GM18907 (cell line): ENCODE measurements around the gene RCOR1.

Source experiments
- ATAC-seq: cut with Tn5 transposase; IDR thresholded peaks from one replicate; pipeline ENCODE4 v1.9.1; 2021; ENCODE audit warnings: mild to moderate bottlenecking, moderate library complexity; ENCODE audit not compliant: unreplicated experiment

The RCOR1 gene

GRCh38 chr14:102708494-102708893 lies 116.0 kb downstream of the RCOR1 start:
- no peak for ATAC-seq

GRCh38 chr14:102711207-102711606 lies 118.8 kb downstream of the RCOR1 start:
- no peak for ATAC-seq

DNA sequence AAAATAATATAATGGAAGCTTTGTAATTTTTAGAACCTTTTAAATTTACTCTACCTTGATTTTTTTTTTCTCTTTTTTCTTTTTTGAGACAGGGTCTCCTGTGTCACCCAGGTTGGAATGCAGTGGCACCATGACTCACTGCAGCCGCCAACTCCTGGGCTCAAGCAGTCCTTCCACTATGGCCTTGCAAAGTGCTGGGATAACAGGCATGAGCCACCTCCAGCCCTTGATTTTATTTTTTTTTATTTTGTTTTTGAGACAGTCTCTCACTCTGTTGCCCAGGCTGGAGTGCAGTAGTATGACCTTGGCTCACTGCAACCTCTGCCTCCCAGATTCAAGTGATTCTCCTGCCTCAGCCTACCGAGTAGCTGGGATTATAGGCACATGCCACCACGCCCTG lies 119.5 kb downstream of the RCOR1 start:
- no peak for ATAC-seq

DNA sequence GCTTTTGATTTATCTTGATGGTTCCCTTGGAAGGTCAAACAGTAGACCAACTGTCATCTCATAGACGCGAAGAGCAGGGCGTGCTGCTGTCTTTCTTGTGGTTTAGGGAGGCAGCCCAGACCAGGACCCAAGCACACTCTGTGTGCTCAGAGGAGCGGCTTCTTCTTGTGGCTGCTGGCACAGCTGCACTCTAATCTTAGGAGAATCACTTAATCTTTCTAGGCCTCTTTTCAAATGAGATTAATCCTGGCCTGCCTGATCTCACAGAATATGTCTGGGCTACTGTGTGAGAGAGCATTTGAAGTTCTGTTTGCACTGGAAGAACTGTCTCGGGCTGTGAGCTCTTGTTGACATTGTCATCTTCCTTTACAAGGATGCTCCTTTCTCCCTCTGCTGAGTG lies 124.8 kb downstream of the RCOR1 start:
- no peak for ATAC-seq

DNA sequence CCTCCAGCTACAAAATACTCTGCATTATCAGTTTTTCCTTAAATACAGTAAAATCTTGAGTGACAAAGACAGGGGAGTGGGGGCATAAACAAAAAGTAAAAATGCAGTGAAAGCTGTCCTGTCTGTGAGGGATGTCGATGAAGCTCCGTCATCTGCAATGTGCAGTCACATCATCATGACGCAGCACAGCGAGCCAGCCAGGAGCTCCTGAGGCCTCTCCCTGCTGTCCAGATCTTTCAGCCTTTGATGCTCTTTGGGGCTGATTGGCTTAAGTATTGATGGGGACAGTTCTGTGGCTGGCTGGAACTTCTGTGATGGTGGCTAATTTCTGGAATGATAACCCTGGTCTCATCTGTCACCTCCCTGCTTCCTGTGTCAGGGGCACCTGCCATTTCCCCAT lies 130.2 kb downstream of the RCOR1 start:
- no peak for ATAC-seq

GRCh38 chr14:102723650-102724049 lies 131.2 kb downstream of the RCOR1 start:
- no peak for ATAC-seq

DNA sequence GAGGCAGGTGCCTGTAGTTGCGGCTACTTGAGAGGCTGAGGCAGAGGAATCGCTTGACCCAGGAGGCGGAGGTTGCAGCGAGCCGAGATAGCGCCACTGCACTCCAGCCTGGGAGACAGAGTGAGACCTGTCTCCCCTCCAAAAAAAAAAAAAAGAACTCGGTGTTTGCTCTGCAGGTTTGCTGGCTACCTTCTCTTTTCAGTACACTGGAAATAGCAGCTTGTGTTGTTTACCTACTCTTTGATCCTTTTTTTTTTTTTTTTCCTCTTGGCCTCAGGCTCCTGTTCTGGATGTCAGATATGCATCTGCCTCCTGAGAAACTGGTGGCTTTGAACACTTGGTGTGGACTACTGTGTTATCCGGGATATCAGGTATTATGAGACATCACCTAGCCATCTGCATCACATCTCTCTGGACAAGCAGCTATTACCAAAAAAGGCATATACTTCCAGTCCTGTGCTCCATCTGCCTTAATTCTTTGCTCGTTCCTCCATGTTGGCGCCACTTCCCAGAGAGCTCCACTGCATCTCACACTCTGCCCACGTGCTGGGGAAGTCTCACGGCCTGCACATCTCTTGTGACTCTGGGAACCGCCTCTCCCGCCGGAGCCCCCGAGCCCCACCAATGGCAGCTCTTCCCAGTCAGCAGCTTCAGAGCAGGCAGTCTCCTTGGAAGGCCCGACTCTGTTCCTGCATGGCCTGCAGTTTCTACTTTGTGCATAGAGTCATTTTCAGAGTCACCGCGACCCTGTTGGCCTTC lies 133.9 kb downstream of the RCOR1 start:
- ATAC-seq: no peak

DNA sequence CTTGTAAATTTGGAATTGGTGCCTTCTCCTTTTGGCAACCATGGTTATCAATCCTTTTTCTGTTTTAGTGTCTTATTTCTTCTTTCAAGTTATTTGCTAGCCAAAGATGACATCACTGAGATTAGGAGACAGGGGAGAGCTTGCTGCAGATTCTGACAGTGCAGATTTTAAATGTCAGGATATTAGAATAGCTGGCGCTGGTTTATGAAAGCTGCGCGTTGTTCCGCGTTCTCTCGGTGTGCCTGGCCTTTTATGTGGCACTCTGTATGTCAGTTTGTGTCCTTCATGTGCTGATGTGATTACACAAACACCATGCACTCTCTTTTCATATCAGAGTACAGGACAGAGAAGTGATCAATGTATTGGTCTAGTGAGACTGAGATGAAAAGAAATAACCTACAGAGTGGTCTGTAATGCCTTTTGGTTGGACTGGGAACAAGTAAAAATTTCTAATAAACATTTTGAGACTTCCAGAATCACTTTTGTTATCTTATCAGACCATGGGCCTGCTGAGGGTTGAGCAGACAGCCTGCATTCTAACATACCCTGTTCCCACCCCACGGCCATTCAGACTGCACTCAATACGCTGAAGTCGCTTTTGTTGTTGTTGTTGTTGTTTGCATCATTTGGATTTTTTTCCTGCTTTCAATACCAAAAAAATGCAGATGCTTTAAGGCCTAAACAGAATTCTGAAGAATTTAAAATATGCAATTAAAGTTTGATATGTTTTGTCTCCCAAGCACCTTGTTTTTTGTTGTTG lies 135.1 kb downstream of the RCOR1 start:
- no peak for ATAC-seq

DNA sequence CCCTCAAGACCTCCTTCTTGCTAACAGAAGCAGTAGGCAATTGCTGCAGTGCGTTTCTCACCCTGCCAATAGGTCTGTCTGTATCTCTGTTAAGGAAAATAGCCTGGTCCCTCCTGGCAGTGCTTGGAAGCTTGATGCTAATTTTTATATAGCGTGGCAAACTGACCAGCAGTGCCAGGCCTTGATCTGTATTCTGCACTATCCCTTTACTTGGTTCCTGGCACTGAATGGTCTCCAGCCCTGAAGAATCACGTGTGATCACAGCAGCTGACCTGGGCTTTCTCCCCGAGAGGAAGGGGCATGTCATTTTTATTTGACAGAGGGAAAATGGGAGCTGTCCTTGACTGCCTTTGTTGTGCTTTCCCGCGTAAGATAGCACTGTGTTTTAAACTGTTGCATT lies 136.1 kb downstream of the RCOR1 start:
- ATAC-seq: no peak

GRCh38 chr14:102729268-102729667 lies 136.8 kb downstream of the RCOR1 start:
- ATAC-seq: no peak

DNA sequence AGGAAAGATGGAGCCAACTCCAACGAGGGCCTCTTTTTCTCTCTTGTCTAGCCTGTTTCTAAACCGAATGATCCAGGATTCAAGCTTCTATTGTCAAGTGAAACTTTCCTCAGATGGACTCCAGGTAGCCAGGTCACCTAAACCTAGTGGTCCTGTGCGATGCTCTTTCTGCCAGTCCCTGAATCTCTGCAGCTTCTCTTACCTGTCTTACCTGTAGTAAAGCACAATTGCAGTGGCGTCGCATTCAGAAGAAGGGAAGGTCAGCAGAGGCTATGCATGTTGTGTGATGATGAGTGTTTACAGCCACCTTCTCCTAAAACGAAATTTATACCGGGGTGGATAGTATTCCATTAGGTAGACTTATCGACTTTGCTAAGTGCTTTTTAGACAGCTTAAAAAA lies 137.4 kb downstream of the RCOR1 start:
- no peak for ATAC-seq

DNA sequence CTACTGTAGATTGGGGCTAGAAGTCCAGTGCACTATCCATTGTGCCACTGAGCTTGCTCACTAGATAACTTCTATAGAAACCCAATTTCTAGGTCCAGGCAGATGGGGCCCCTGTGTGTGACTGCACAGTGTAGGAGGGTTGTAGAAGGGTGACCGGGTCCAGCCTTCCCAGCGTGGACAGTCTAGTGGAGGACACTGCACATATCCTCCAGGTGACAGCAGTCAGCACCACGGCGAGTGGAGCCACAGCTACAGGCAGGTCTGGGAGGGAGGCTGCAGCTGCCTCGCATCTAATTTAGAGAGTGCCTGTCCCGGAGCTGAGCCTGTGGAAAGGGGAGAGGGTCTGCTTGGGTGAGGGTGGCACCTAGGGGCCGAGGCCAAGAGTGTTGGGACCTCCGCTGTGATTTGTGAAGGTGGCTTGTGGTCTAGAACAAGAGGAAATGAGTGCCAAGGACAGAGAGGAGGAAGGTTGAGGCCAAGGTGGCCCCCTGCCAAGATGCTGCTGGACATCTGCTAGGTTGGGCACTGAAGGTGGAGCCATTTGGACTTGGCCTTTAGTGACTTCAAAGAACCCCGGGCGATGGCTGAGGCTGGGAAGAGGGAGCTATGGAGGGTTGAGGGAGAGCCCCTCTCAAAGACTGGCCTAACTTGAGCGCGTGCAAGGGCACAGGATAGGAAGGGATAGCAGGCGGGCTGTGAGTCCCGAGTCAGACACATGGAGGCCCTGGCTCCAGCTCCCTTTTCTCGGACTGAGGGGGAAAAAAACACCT lies 138.8 kb downstream of the RCOR1 start:
- ATAC-seq: no peak

DNA sequence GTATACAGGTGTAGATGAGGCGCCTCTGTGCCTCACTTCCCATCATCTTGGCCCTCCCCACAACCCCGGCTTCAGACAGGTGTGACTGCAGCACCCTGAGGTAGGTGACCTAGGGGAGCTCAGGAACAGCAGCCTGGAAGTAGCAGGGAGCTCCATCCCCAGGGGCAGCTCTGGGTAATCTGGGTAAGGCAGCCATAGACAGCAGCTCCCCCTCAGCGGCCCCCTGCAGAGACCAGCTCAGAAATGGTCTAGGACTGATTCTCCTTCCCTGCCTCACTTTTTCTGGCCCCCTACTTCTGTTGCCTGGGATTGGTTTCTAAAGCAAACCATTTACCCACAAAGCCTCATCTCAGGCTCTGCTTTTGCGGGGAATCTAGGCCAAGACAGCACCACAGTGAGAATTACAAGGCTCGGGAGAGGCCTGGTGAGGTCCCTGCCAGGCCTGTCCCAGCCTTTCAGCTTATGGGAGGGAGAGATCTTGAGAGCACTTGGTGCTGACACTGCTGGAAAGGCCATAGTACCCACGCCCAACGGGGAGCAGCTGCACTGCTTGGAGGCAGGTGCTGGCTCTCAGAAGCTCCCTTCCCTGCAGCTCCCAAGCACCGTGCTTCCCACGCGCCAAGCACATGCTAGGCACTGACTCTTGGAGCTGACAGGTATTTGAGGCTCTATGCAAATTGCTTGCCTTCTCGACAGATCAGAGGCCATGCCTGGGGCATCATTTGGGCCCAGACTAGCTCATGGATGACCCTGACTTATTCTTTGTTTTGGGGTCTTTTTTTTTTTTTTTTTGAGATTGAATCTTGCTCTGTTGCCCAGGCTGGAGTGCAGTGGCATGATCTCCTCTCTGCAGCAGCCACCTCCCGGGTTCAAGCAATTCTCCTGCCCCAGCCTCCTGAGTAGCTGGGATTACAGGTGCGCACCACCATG lies 139.7 kb downstream of the RCOR1 start:
- ATAC-seq: no peak

DNA sequence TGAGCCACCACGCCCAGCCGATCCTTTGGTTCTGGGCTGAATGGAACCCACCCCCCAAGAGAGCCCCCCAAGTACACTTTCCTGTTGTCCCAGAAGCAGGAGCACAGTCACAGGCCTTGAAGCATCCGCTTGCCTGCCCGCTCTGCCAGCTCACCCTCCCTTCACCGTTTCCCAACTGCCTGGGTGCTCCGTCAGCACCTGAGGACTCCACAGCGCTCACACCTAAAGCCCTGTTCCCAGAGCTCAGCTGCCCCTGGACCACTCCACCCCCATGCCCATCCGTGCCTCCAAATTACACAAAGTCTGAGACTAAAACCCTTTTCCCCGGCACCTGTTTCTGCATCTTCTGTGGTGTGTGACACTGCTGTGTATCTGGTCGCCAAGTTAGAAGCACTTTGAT lies 140.5 kb downstream of the RCOR1 start:
- no peak for ATAC-seq

DNA sequence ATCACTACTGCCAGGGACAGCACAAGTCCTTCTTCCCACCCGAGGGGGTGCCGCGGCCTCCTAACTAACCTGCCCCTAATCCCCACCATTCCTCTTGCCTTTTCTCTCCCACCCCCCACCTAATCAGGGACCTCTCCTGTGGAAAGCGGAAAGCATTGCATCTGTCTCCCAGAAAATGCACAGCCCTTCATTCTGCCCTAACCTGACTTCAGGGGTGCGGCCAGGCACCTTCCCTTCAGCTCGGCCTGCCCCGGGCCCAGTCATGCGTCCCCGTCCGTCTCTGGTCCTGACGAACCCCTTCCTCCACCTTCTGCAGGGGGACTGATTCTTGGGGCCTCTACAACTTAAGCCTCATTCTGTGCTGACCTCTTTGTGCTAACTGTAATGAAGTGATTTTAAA lies 140.9 kb downstream of the RCOR1 start:
- no peak for ATAC-seq

- no peak for ATAC-seq
Measured at GRCh38 chr14:102734436-102734835, 142.0 kb downstream of the RCOR1 start.

DNA sequence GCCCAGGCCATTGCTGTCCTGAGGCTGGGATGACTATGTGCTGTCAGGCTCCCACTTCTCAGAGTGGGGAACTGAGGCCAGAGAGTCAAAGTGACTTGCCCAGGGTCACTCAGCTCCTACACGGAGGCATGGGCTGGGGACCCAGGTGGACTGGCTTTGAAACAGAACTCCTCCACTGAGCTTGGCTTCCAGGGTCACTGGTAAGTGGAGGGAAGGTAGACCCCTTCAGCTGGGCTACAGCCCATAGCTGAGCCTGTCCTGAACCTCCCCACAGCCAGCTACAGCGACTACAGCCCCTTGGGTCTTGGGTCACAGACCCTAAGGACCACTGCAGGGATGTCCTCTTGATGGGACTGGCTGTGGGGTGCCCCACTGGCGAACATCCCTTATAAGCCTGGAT lies 144.5 kb downstream of the RCOR1 start:
- no peak for ATAC-seq

GRCh38 chr14:102737402-102738372 lies 145.2 kb downstream of the RCOR1 start:
- ATAC-seq: no peak

- no peak for ATAC-seq
Measured at GRCh38 chr14:102738373-102739189, 146.1 kb downstream of the RCOR1 start.
